Smooth muscle cell (in vitro differentiated cells): ENCODE measurements around the gene ZSCAN10. TPM values are rescaled to one million over a fixed set of nuclear protein-coding genes. Genes with fewer than 3 reads are reported as not detected.

Experiments
- DNase-seq: peaks from one replicate; lab custom pipeline; 2025; ENCODE audit not compliant: unreplicated experiment; lab: John Stamatoyannopoulos, UW
- H2AFZ ChIP-seq: fragments of 200-600 bp; sonication (generic); 2 replicates; pipeline ENCODE4 v1.6.0; 2016; ENCODE audit warnings: antibody characterized with exemption, low read depth, mild to moderate bottlenecking
- H3F3A ChIP-seq: fragments of 200-600 bp; sonication (generic); 2 replicates; pipeline ENCODE4 v1.6.0; 2017; ENCODE audit warnings: antibody characterized with exemption, low read depth
- H3K27ac ChIP-seq: fragments of 200-600 bp; sonication (generic); 2 replicates; pipeline ENCODE4 v1.5.1; 2016; ENCODE audit warnings: low read depth, mild to moderate bottlenecking
- H3K27me3 ChIP-seq: fragments of 200-600 bp; sonication (generic); 2 replicates; pipeline ENCODE4 v1.6.1; 2016; ENCODE audit warnings: low read depth, mild to moderate bottlenecking
- H3K36me3 ChIP-seq: fragments of 200-600 bp; sonication (generic); 2 replicates; pipeline ENCODE4 v1.5.1; 2016; ENCODE audit warnings: low read depth
- H3K4me1 ChIP-seq: fragments of 200-600 bp; sonication (generic); 2 replicates; pipeline ENCODE4 v1.5.1; 2016; ENCODE audit warnings: low read depth
- H3K4me2 ChIP-seq: fragments of 200-600 bp; sonication (generic); 2 replicates; pipeline ENCODE4 v1.6.0; 2016; ENCODE audit warnings: mild to moderate bottlenecking
- H3K4me3 ChIP-seq: fragments of 200-600 bp; sonication (generic); 2 replicates; pipeline ENCODE4 v1.5.1; 2016; ENCODE audit warnings: mild to moderate bottlenecking
- H3K79me2 ChIP-seq: fragments of 200-600 bp; sonication (generic); 2 replicates; pipeline ENCODE4 v1.6.0; 2016; ENCODE audit warnings: low read depth, mild to moderate bottlenecking
- H3K9ac ChIP-seq: fragments of 200-600 bp; sonication (generic); 2 replicates; pipeline ENCODE4 v1.6.0; 2016; ENCODE audit warnings: low read depth
- H3K9me3 ChIP-seq: fragments of 200-600 bp; sonication (generic); replicated peaks from 2 replicates; pipeline ENCODE4 v1.5.1; 2016; ENCODE audit warnings: low read depth
- H4K20me1 ChIP-seq: fragments of 200-600 bp; sonication (generic); 2 replicates; pipeline ENCODE4 v1.6.0; 2016; ENCODE audit warnings: low read depth
- WGBS: methylation state at CpG from one replicate; pipeline ENCODE4 v1.1.7; 2016; ENCODE audit warnings: low lambda C conversion rate; 5-methylcytosine and 5-hydroxymethylcytosine counted together
- polyA plus RNA-seq: library from polyadenylated mRNA; unstranded; fragments of >200 nt; fragmentation: Nextera tagmentation; extraction: Ambion mirVana; gene quantifications from 2 replicates; pipeline ENCODE4 v1.2.1, GENCODE V29; 2016
- total RNA-seq: library from RNA; depleted of rRNA; stranded (reverse); fragments of >200 nt; gene quantifications from 2 replicates; pipeline ENCODE4 v1.2.3, GENCODE V29; 2014
- TF ChIP-seq, protein P1 (sequence below): fragments of 200-600 bp; sonication (generic); IDR thresholded peaks from 2 replicates; pipeline ENCODE4 v1.5.1; 2017; ENCODE audit warnings: borderline replicate concordance, mild to moderate bottlenecking, antibody characterized with exemption; ENCODE audit not compliant: insufficient read depth, poor library complexity, severe bottlenecking

ZSCAN10 gene
- total and polyA plus RNA-seq, 2 experiments from 2014 or later: not detected

DNA sequence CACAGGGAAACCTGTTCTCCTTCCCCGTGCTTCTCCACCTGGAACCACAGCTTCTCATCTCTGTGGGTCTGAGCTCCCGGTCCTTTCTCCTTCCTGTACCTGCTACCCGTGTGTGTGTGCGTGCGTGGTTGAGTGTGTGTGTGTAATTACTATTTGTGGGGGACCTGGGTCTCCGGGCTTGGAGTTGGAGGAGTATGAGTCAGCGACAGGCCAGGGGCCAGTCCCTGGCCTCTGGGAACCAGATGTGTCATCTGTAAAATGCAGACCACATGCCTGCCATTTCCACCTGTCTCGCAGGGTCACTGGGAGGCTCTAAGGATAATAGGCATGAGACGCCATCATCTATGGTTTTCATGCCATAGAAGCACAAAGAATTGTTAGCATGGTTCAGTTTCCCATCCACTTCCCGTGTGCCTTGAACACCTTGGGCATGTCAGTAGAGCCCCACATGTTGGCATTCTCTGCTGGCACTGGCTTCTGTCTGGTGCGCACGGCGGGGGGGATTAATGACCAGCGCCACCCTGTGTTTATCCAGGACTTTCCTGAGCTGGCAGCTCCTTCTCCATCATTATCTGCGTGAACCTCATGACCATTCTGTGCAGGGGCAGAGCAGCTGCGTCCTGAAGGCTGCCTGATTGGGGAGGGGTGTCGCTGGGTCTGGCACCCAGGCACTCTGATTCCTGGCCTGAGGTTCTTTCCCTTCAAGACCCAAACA is 14.8 kb upstream of the ZSCAN10 start:
- Histone ChIP-seq H3K36me3 (no peaks in the 10 kb centered on the region), H3K4me3 (peak overlapping the region; percentile 81), H3K4me1 (peaks cover 13% of the 10 kb centered on the region), H3K27me3 (no peaks in the 10 kb centered on the region), H3F3A (no peaks in the 10 kb centered on the region), H3K79me2 (peaks cover 6% of the 10 kb centered on the region), H4K20me1 (no peaks in the 10 kb centered on the region), H2AFZ (no peak overlapping the region), H3K9ac (no peak overlapping the region), H3K4me2 (peak overlapping the region; percentile 96), H3K27ac (no peak overlapping the region), H3K9me3 (no peaks in the 10 kb centered on the region)
- DNase-seq: no peak
- 74% methylated on average over 17 of the region's 17 CpGs for whole genome bisulfite sequencing
- TF ChIP-seq, protein P1, sequence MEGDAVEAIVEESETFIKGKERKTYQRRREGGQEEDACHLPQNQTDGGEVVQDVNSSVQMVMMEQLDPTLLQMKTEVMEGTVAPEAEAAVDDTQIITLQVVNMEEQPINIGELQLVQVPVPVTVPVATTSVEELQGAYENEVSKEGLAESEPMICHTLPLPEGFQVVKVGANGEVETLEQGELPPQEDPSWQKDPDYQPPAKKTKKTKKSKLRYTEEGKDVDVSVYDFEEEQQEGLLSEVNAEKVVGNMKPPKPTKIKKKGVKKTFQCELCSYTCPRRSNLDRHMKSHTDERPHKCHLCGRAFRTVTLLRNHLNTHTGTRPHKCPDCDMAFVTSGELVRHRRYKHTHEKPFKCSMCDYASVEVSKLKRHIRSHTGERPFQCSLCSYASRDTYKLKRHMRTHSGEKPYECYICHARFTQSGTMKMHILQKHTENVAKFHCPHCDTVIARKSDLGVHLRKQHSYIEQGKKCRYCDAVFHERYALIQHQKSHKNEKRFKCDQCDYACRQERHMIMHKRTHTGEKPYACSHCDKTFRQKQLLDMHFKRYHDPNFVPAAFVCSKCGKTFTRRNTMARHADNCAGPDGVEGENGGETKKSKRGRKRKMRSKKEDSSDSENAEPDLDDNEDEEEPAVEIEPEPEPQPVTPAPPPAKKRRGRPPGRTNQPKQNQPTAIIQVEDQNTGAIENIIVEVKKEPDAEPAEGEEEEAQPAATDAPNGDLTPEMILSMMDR: no peak

DNA sequence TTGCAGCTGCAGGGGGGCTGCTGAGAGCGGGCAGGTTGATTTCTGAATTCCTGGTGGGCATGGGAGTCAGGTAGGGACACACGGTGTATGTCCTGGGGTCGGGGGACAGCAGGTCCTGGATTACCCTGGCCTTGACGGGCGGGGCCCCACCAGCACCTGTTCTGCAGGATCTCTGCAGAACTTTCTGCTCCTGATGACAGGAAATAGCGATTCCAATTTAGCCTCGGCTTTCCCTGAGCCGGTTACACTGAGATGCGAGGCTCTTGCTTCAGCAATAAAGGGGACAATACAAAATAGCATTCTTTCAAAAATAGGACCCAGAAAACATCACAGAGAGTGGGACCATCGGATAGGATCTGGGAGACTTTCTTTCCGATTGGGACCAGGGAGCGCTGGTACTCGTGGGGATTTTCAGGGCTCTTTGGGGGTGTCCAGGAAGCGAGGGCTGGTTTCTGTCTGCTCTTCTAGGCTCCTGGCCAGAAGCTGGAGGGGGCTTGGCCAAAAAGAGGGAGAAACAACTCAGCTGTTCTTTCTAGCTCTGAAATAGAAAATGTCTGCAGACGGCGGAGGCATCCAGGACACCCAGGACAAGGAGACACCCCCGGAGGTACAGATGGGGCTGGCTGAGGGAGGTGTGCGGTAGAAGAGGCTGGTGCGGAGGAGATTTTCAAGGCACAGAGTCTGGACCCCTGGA is 13.9 kb upstream of the ZSCAN10 start:
- H3K4me3 ChIP-seq: peak overlapping the region; percentile 81
- no peak overlapping the region for H3K27ac ChIP-seq
- WGBS: 42% methylated on average over 19 of the region's 19 CpGs
- no peaks in the 10 kb centered on the region for H3K36me3 ChIP-seq
- no peaks in the 10 kb centered on the region for H3F3A ChIP-seq
- H2AFZ ChIP-seq: no peak overlapping the region
- peaks cover 6% of the 10 kb centered on the region for H3K79me2 ChIP-seq
- no peak for DNase-seq
- TF ChIP-seq, protein P1: no peak
- H3K9ac ChIP-seq: peak overlapping the region; percentile 66
- H3K4me1 ChIP-seq: peaks cover 13% of the 10 kb centered on the region
- peak overlapping the region; percentile 96 for H3K4me2 ChIP-seq
- H4K20me1 ChIP-seq: no peaks in the 10 kb centered on the region
- no peaks in the 10 kb centered on the region for H3K9me3 ChIP-seq
- no peaks in the 10 kb centered on the region for H3K27me3 ChIP-seq

GRCh38 chr16:3112058-3112880 is 13.2 kb upstream of the ZSCAN10 start, which contains the start of gene ZNF205:
Gene ZNF205 (plus strand): TSS chr16:3112586. CDS start chr16:3113431, 845 bp downstream.
- 9% methylated on average over 23 of the region's 23 CpGs for WGBS
- Histone ChIP-seq H3K4me1 (peaks cover 13% of the 10 kb centered on the region), H3F3A (no peaks in the 10 kb centered on the region), H3K36me3 (no peaks in the 10 kb centered on the region), H4K20me1 (no peaks in the 10 kb centered on the region), H3K4me3 (peak within 1 kb of the TSS; percentile 81), H3K9ac (peak within 1 kb of the TSS; percentile 66), H3K27ac (no peak within 1 kb of the TSS), H3K9me3 (no peaks in the 10 kb centered on the region), H2AFZ (peak within 1 kb of the TSS; percentile 93), H3K27me3 (no peaks in the 10 kb centered on the region), H3K79me2 (peaks cover 6% of the 10 kb centered on the region), H3K4me2 (peak within 1 kb of the TSS; percentile 96)
- TF ChIP-seq, protein P1: no peak
- DNase-seq: peak; percentile 11
